Suppressor macrophage treated with lipopolysaccharide for 1 hour (primary cell): ENCODE data around the gene ZNF76.
A peak's percentile ranks its signal among the peaks of the same experiment; 100 is the strongest.

ENCODE experiments used
- DNase-seq, 3 donors: peaks; one replicate each; pipeline ENCODE4 v3.0.0-alpha.2; 2020 to 2022

ZNF76 gene

DNA sequence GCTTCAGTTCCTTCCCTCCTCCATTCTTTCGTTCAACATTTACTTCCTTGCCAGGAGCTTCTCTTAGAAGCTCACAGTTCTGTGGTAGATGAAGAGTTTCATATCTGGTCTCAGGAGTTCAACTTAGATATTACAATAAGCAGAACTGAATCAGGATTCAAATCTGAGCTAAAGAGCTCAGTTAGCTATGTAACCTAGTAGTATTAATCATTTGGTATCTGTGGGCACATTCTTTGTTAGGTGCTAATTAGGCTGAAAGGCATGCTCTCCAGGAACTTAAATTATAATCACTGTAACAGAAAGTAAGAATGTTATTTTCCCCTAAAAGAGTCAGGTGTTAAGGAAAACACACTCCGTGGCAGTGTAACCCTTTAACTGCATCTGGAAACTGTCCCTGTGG is 8.4 kb downstream of the ZNF76 start:
- DNase-seq, result no peak

DNA sequence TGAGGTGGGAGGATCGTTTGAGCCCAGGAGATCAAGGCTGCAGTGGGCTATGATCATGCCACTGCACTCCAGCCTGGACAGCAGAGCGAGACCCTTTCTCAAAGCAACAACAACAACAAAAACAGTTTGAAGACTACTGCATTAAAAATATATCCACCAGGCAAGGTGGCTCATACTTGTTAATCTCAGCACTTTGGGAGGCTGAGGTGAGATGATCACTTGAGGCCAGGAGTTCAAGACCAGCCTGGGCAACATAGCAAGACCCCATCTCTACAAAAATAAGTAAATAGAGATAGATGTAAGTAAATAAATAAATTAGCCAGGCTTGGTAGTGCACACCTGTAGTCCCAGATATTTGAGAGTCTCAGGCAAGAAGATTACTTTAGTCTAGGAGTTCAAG is 12.5 kb downstream of the ZNF76 start:
- no peak for DNase-seq

GRCh38 chr6:35273822-35274559 is 14.5 kb downstream of the ZNF76 start:
- DNase-seq, result no peak

DNA sequence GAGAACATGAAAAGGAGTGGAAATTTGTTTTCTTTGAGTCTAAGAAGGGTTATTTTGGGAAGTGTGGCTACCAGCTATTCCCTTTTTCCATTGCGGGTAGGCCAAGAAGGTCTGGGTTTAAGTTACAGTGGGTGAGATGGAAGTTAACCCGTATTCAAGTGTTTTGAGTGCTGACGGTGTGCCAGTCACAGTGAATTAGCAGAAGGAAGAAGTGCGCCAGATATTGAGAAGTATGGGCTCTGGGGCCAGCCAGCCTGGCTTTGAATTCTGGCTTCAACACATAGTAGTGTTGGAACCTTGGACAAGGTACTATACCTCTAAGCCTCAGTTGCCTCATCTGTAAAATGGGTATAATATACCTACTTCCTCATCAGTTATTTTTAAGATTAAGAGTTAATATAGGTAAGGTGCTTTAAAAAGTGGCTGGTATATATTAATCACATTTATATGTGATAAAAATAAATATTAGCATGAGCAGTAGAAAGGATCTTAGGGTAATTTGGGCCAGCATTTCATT is 16.3 kb downstream of the ZNF76 start:
- no peak for DNase-seq

DNA sequence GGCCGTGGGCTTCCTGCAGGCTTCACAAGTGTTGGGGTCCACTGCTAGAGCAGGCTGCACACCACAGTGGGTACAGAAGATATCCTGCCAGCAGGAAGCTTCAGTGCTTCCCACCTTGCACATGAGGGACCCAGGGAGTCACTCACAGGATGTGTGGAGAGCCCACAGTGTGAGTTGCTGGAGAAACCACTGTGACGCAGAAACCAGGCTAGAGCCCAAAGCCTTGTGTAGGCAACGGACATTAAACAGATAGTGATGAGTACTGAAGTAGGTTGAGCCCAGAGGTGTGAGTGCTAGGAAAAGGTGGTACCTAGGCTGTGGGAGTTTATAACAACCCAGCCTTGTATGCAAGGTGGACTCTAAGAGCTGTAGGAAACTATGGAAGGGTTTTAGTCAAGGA is 19.2 kb downstream of the ZNF76 start:
- no peak for DNase-seq

GRCh38 chr6:35280903-35281302 is 21.4 kb downstream of the ZNF76 start:
- no peak for DNase-seq

GRCh38 chr6:35282472-35282871 is 22.9 kb downstream of the ZNF76 start:
- DNase-seq, result no peak

GRCh38 chr6:35283361-35283760 is 23.8 kb downstream of the ZNF76 start:
- DNase-seq, result no peak

GRCh38 chr6:35287671-35288396 is 28.3 kb downstream of the ZNF76 start:
- DNase-seq, result no peak

GRCh38 chr6:35288834-35289233 is 29.3 kb downstream of the ZNF76 start:
- DNase-seq, result no peak

GRCh38 chr6:35291491-35291890 is 32.0 kb downstream of the ZNF76 start:
- DNase-seq, result no peak

GRCh38 chr6:35292494-35292893 is 33.0 kb downstream of the ZNF76 start:
- no peak for DNase-seq

DNA sequence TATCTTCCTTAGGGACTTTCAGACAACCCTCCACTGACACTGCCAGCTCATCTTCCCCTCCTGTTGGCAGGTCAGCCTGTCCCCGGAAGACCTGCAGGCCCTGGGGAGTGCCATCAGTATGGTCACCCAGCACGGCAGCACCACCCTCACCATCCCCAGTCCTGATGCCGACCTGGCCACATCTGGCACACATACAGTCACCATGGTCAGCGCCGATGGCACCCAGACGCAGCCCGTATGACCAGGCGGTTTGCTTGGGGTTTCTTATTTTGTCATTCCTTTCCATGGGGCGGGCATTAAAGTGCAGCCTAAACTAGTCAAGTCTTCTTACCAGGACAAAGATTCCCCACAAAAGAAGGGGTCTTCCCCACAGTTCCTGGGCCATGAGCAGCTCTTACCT is 34.1 kb downstream of the ZNF76 start:
- no peak for DNase-seq

GRCh38 chr6:35294308-35294945 is 34.9 kb downstream of the ZNF76 start:
- peak; percentile 43 to 51 (median 48) for DNase-seq

- no peak for DNase-seq
These were observed 35.5 kb downstream of the ZNF76 start for GRCh38 chr6:35295036-35295435.

- DNase-seq, result no peak
These were observed 36.2 kb downstream of the ZNF76 start for GRCh38 chr6:35295521-35296315.

DNA sequence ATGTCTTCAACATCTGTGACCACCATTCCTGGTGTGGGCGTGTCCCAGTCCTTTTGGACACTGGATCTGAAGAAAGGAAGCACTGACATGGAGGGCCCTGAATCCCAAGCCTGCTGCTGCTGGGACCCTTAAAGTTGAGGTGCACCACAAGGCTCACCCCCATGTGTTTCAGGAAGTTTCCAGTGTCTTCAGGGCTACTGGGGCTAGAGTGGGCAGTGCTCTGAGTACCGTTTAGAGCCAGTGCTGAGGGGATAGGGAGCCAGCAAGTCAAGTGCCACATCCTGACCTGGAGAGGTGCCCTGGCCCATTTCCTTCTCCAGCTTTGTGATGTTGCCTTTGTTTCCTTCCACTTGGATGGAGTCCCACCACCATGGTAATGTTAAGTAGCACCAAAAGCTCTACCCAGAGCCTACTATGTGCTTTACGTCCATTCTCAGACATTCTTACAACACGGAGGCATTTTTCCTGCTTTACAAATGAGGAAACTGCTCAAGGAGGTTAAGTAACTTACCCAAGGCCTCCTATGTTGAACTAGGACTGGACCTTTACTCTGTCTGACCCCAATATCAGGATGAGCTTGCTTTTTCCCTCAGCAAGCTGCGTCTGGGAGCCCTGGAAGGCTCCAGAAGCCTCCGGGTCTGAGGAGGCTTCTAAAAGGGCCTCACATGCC is 37.5 kb downstream of the ZNF76 start:
- peak in 2 of 3 donors; percentile 34 to 35 for DNase-seq

GRCh38 chr6:35297601-35298481 is 38.3 kb downstream of the ZNF76 start, which contains the start of gene DEF6:
Gene DEF6 (plus strand): TSS chr6:35297818. CDS start chr6:35297857, 39 bp downstream.
- peak; percentile 86 to 90 (median 90) for DNase-seq

DNA sequence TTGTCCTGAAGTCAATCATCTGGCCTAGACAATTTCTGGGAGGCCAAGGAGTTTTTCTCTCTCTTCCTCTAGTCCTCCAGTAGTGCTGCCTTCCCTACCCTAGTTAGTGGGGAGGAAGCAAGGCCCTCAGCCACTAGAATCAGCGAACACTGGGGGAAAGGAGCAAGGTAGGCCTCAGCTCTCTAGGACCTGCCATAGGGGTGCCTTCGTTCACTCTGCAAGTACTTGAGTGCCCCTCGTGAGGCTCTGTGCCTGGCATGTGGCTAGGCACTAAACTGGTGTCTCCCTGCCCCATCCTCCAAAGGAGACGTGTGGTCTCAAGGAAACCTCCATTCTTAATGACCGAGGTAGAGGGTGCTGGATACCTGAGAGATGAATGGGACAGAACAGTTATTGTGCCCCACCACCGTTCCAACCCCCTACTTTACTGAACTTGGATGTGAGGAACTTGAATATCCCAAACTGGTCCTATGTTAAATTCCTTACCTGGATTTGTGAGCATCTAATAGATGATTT is 39.1 kb downstream of the ZNF76 start:
- DNase-seq, result no peak

DNA sequence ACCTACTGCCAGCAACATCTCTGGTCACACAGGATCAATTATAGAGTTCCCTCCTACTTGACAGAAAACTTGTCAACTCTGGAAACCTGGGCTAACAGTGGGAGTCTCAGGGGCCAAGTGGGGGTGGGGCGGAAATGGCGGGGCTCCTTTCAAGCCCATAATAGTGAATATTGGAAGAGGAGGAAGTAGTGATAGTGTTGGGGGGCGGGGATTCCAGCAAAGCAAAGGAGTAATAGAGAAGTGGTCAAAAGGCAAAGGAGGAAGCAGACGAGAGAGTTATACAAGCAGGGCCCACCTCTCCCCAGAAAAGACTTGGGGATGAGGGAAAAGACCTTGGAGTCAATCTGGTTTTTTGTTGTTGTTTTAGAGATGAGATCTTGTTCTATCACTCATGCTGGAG is 40.1 kb downstream of the ZNF76 start:
- peak; percentile 64 to 76 (median 69) for DNase-seq

GRCh38 chr6:35300848-35301247 is 41.3 kb downstream of the ZNF76 start:
- no peak for DNase-seq
